Lower lobe of right lung (tissue), 2 donors: ENCODE results near the gene CEP112. TPM values are rescaled to one million over a fixed set of nuclear protein-coding genes. Genes with fewer than 3 reads are reported as not detected.

Source experiments
- ATAC-seq, 2 donors: fragments of 200-7000 bp; cut with Tn5 transposase; one replicate each; pipeline ENCODE4 v1.9.1; 2020 to 2022; ENCODE audit warnings: mild to moderate bottlenecking in 2 of 2, moderate library complexity in 2 of 2
- DNase-seq: peaks from one replicate; pipeline ENCODE4 v3.0.0-alpha.2; 2020
- H3K27ac ChIP-seq: fragments of 200-600 bp; one replicate; pipeline ENCODE4 v1.8.0; 2022
- H3K27me3 ChIP-seq: fragments of 200-600 bp; one replicate; pipeline ENCODE4 v1.8.0; 2022; ENCODE audit warnings: low read depth
- H3K36me3 ChIP-seq: fragments of 200-600 bp; one replicate; pipeline ENCODE4 v1.8.0; 2022; ENCODE audit warnings: mild to moderate bottlenecking
- H3K4me1 ChIP-seq: fragments of 200-600 bp; one replicate; pipeline ENCODE4 v1.8.0; 2022
- H3K4me3 ChIP-seq: fragments of 200-600 bp; one replicate; pipeline ENCODE4 v1.8.0; 2022; ENCODE audit warnings: mild to moderate bottlenecking
- H3K9me3 ChIP-seq: fragments of 200-600 bp; one replicate; pipeline ENCODE4 v1.8.0; 2022
- intact Hi-C: fragments of 100-400 bp; cut with DNase I; formaldehyde crosslinking; loops from one replicate; pipeline ENCODE4 v1.11.0; 2022
- total RNA-seq: library from RNA; stranded (reverse); fragmentation: NEBNext Ultra II Directional; extraction: Animal tissue kit (Norgen Biotek cat#: 25700); gene quantifications from one replicate; pipeline ENCODE4 v1.2.1, GENCODE V29; 2021
- TF ChIP-seq, protein P1 (sequence below): fragments of 200-600 bp; IDR thresholded peaks from one replicate; pipeline ENCODE4 v1.8.0; 2022; ENCODE audit warnings: antibody characterized with exemption, mild to moderate bottlenecking
- donor health status: DM: no; HTN: yes; CAD: no; lungs with severe emphysema.

CEP112 gene
- total RNA-seq, 1 donor from 2014 or later, result 30.1 TPM

GRCh38 chr17:66006654-66007053 is 185.3 kb downstream of the CEP112 start:
- Histone ChIP-seq H3K27ac (no peak overlapping the region), H3K9me3 (no peaks in the 10 kb centered on the region), H3K36me3 (no peaks in the 10 kb centered on the region), H3K4me3 (no peak overlapping the region), H3K4me1 (peaks cover 5% of the 10 kb centered on the region), H3K27me3 (no peaks in the 10 kb centered on the region)
- TF ChIP-seq, protein P1, sequence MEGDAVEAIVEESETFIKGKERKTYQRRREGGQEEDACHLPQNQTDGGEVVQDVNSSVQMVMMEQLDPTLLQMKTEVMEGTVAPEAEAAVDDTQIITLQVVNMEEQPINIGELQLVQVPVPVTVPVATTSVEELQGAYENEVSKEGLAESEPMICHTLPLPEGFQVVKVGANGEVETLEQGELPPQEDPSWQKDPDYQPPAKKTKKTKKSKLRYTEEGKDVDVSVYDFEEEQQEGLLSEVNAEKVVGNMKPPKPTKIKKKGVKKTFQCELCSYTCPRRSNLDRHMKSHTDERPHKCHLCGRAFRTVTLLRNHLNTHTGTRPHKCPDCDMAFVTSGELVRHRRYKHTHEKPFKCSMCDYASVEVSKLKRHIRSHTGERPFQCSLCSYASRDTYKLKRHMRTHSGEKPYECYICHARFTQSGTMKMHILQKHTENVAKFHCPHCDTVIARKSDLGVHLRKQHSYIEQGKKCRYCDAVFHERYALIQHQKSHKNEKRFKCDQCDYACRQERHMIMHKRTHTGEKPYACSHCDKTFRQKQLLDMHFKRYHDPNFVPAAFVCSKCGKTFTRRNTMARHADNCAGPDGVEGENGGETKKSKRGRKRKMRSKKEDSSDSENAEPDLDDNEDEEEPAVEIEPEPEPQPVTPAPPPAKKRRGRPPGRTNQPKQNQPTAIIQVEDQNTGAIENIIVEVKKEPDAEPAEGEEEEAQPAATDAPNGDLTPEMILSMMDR, result no peak
- intact Hi-C loops, result no loop called here
- DNase-seq (no peak), ATAC-seq (no peak)

- Histone ChIP-seq H3K4me3 (no peak overlapping the region), H3K36me3 (no peaks in the 10 kb centered on the region), H3K4me1 (peaks cover 5% of the 10 kb centered on the region), H3K27ac (no peak overlapping the region), H3K27me3 (no peaks in the 10 kb centered on the region), H3K9me3 (no peaks in the 10 kb centered on the region)
- DNase-seq (no peak), ATAC-seq (no peak)
- TF ChIP-seq, protein P1, result no peak
- intact Hi-C loops, result no loop called here
Measured at GRCh38 chr17:66002812-66003211, 189.1 kb downstream of the CEP112 start.

DNA sequence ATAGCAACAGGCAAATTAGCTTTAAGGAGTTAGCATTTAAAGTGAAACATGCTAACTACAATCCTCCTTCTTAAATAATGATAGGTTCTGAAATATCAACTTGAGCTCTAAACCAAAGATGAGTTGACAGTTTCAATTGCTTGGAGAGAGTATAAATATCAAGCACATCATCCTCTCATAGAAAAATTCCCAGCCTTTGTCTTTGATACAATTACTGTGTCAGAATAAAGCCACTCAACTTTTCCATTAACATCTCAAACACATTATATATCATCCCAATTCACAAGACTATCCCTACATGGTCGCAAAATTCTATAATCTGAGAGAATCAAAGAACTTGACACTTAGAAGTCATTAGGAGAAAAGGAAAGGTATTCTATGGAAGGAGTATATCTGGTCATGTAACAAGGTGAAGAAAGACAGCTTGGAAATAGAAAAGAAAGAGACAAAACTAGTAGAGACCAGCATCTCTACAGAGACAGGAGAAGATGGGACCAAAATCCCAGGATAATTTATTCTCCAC is 189.8 kb downstream of the CEP112 start:
- Histone ChIP-seq H3K4me3 (no peak overlapping the region), H3K36me3 (no peaks in the 10 kb centered on the region), H3K9me3 (no peaks in the 10 kb centered on the region), H3K27me3 (no peaks in the 10 kb centered on the region), H3K4me1 (peaks cover 5% of the 10 kb centered on the region), H3K27ac (no peak overlapping the region)
- intact Hi-C loops, result no loop called here
- ATAC-seq, result no peak
- DNase-seq, result no peak
- TF ChIP-seq, protein P1, result no peak

GRCh38 chr17:66000216-66000615 is 191.7 kb downstream of the CEP112 start:
- intact Hi-C loops, result no loop called here
- no peak for ATAC-seq
- Histone ChIP-seq H3K9me3 (no peaks in the 10 kb centered on the region), H3K4me1 (peaks cover 5% of the 10 kb centered on the region), H3K27ac (no peak overlapping the region), H3K36me3 (no peaks in the 10 kb centered on the region), H3K4me3 (no peak overlapping the region), H3K27me3 (no peaks in the 10 kb centered on the region)
- no peak for DNase-seq
- TF ChIP-seq, protein P1, result no peak

DNA sequence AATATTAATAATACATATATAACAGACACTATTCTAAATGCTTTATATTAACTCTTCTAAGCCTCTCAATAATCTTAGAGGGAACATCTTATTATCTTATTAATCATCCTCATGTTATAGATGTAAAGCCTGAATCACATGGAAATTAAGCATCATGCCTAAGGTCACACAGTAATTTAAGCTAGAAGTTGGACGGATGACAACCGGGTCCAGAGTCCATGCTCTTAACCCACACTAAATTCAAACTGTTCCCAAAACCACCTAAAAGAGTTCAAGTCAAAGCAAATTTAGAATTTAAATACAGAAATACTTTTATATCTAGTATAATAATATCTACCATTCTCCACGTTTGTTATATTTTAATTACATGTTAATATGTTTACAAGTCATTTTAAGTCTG is 193.3 kb downstream of the CEP112 start:
- Histone ChIP-seq H3K36me3 (no peaks in the 10 kb centered on the region), H3K4me1 (peaks cover 5% of the 10 kb centered on the region), H3K4me3 (no peak overlapping the region), H3K27ac (no peak overlapping the region), H3K27me3 (no peaks in the 10 kb centered on the region), H3K9me3 (no peaks in the 10 kb centered on the region)
- intact Hi-C loops, result no loop called here
- TF ChIP-seq, protein P1, result no peak
- ATAC-seq (no peak), DNase-seq (no peak)

DNA sequence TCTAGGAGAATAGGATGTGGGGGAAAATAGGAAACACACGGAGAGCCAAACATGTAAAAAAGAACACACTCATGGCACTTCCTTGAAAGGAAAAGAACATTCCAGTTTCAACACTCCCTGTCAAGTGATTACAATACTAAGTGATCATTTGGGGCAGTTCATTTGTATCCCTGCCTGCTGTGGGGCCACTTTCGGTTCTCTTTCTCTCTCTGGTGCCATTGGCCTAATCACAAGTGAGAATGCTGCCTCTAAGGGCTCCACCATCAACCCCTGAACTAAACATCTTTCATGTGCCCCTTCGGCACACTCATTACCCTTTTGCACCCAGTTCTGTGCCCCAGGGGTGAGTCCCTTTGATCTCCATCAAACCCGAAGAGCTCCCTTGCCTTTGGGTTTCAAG is 197.3 kb downstream of the CEP112 start:
- no peak overlapping the region for H3K27ac ChIP-seq
- intact Hi-C loops, result no loop called here
- H3K9me3 ChIP-seq, result no peaks in the 10 kb centered on the region
- no peak for DNase-seq
- H3K4me3 ChIP-seq, result no peak overlapping the region
- TF ChIP-seq, protein P1, result no peak
- H3K36me3 ChIP-seq, result no peaks in the 10 kb centered on the region
- no peak for ATAC-seq
- H3K4me1 ChIP-seq, result no peaks in the 10 kb centered on the region
- no peaks in the 10 kb centered on the region for H3K27me3 ChIP-seq
